Esophagus muscularis mucosa (tissue), 4 donors: Measurements from ENCODE around the gene IP6K3.

ENCODE experiments used
- CTCF ChIP-seq, 3 experiments: fragments of 200-600 bp in 2 of 3; fragments of 450-650 bp in 1 of 3; sonication (generic) in 2 of 3; IDR thresholded peaks; one replicate each; pipeline ENCODE4 v1.5.1; 2017 to 2019; ENCODE audit warnings: antibody characterized with exemption in 3 of 3, mild to moderate bottlenecking in 2 of 3, moderate library complexity in 1 of 3
- EP300 ChIP-seq: sonication (generic); formaldehyde crosslinking; IDR thresholded peaks from one replicate; pipeline ENCODE4 v1.6.1; 2017; ENCODE audit warnings: antibody characterized with exemption
- POLR2A ChIP-seq: fragments of 450-650 bp; IDR thresholded peaks from one replicate; pipeline ENCODE4 v1.6.1; 2017; ENCODE audit warnings: antibody characterized with exemption, moderate library complexity, mild to moderate bottlenecking, low read depth
- POLR2AphosphoS5 ChIP-seq, 2 donors: sonication (generic); formaldehyde crosslinking; IDR thresholded peaks; one replicate each; pipeline ENCODE4 v1.6.1; 2017; ENCODE audit warnings: antibody characterized with exemption in 2 of 2

DNA sequence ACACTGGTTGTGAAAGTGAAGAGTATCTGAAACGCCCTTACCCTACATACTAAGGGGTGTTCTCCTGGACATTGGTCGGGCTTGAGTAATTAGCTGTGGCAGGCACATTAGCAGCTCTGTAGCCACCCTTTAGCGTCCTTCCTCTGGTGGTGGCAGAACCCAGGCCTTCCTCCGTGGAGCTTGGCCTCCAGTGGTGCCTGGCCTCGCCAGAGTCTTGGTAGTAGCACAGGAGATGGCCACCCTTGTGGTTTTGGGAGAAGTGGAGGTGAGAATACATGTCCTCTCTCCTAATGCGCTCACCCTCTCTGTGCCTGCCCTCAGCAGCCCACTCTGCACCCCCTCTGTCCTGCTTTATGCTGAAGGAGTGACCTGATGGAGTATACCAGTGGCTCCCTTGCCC lies 17.6 kb downstream of the IP6K3 start:
- TF ChIP-seq CTCF (IDR thresholded peaks at IDR 0.05) = no peak
- TF ChIP-seq POLR2A = no peak
- TF ChIP-seq POLR2AphosphoS5 (IDR thresholded peaks at IDR 0.05) = no peak
- TF ChIP-seq EP300 = no peak
